Measurements from ENCODE around the gene RAD51B.

Gene RAD51B

GRCh38 chr14:67971627-67972625 is 152.3 kb downstream of the RAD51B start:
- Histone ChIP-seq H3K4me1 (ENCODE audit: control insufficient read depth in 5 of 5, insufficient read depth in 5 of 5, low read length in 5 of 5) (no peaks in the 10 kb centered on the region), H3K27me3 (ENCODE audit: control insufficient read depth in 5 of 5, insufficient read depth in 4 of 5, low read length in 5 of 5) (no peaks in the 10 kb centered on the region), H3K9me3 (ENCODE audit: control insufficient read depth in 5 of 5, low read length in 5 of 5) (no peaks in the 10 kb centered on the region), H3K9ac (ENCODE audit: low read length in 5 of 5) (no peak overlapping the region), H3K4me3 (ENCODE audit: low read depth in 1 of 5, low read length in 5 of 5) (no peak overlapping the region), H3K27ac (ENCODE audit: low read depth, low read length) (no peak overlapping the region), H3K36me3 (ENCODE audit: control insufficient read depth in 5 of 5, insufficient read depth in 5 of 5, low read length in 5 of 5) (no peaks in the 10 kb centered on the region)

GRCh38 chr14:67973436-67973835 is 153.9 kb downstream of the RAD51B start:
- no peaks in the 10 kb centered on the region for H3K27me3 ChIP-seq (ENCODE audit: control insufficient read depth in 5 of 5, insufficient read depth in 4 of 5, low read length in 5 of 5)
- no peak overlapping the region for H3K9ac ChIP-seq (ENCODE audit: low read length in 5 of 5)
- peaks cover 0 to 8% (median 0%) of the 10 kb centered on the region in 5 donors for H3K4me1 ChIP-seq (ENCODE audit: control insufficient read depth in 5 of 5, insufficient read depth in 5 of 5, low read length in 5 of 5)
- no peaks in the 10 kb centered on the region for H3K9me3 ChIP-seq (ENCODE audit: control insufficient read depth in 5 of 5, low read length in 5 of 5)
- no peaks in the 10 kb centered on the region for H3K36me3 ChIP-seq (ENCODE audit: control insufficient read depth in 5 of 5, insufficient read depth in 5 of 5, low read length in 5 of 5)
- H3K4me3 ChIP-seq (ENCODE audit: low read depth in 1 of 5, low read length in 5 of 5) = no peak overlapping the region
- H3K27ac ChIP-seq (ENCODE audit: low read depth, low read length) = no peak overlapping the region

GRCh38 chr14:67975470-67975869 is 155.9 kb downstream of the RAD51B start:
- H3K4me1 ChIP-seq (ENCODE audit: control insufficient read depth in 5 of 5, insufficient read depth in 5 of 5, low read length in 5 of 5) = peaks cover 0 to 8% (median 0%) of the 10 kb centered on the region in 5 donors
- H3K4me3 ChIP-seq (ENCODE audit: low read depth in 1 of 5, low read length in 5 of 5) = no peak overlapping the region
- H3K27me3 ChIP-seq (ENCODE audit: control insufficient read depth in 5 of 5, insufficient read depth in 4 of 5, low read length in 5 of 5) = no peaks in the 10 kb centered on the region
- H3K9me3 ChIP-seq (ENCODE audit: control insufficient read depth in 5 of 5, low read length in 5 of 5) = no peaks in the 10 kb centered on the region
- H3K9ac ChIP-seq (ENCODE audit: low read length in 5 of 5) = no peak overlapping the region
- no peaks in the 10 kb centered on the region for H3K36me3 ChIP-seq (ENCODE audit: control insufficient read depth in 5 of 5, insufficient read depth in 5 of 5, low read length in 5 of 5)
- no peak overlapping the region for H3K27ac ChIP-seq (ENCODE audit: low read depth, low read length)

- Histone ChIP-seq H3K27me3 (ENCODE audit: control insufficient read depth in 5 of 5, insufficient read depth in 4 of 5, low read length in 5 of 5) (no peaks in the 10 kb centered on the region), H3K4me1 (ENCODE audit: control insufficient read depth in 5 of 5, insufficient read depth in 5 of 5, low read length in 5 of 5) (peaks cover 0 to 8% (median 0%) of the 10 kb centered on the region in 5 donors), H3K9ac (ENCODE audit: low read length in 5 of 5) (no peak overlapping the region), H3K36me3 (ENCODE audit: control insufficient read depth in 5 of 5, insufficient read depth in 5 of 5, low read length in 5 of 5) (no peaks in the 10 kb centered on the region), H3K27ac (ENCODE audit: low read depth, low read length) (no peak overlapping the region), H3K4me3 (ENCODE audit: low read depth in 1 of 5, low read length in 5 of 5) (no peak overlapping the region), H3K9me3 (ENCODE audit: control insufficient read depth in 5 of 5, low read length in 5 of 5) (no peaks in the 10 kb centered on the region)
These were observed 158.0 kb downstream of the RAD51B start for GRCh38 chr14:67977434-67978034.

GRCh38 chr14:67978749-67979148 is 159.2 kb downstream of the RAD51B start:
- H3K4me1 ChIP-seq (ENCODE audit: control insufficient read depth in 5 of 5, insufficient read depth in 5 of 5, low read length in 5 of 5) = peaks cover 0 to 8% (median 0%) of the 10 kb centered on the region in 5 donors
- H3K9ac ChIP-seq (ENCODE audit: low read length in 5 of 5) = no peak overlapping the region
- H3K27me3 ChIP-seq (ENCODE audit: control insufficient read depth in 5 of 5, insufficient read depth in 4 of 5, low read length in 5 of 5) = no peaks in the 10 kb centered on the region
- no peak overlapping the region for H3K4me3 ChIP-seq (ENCODE audit: low read depth in 1 of 5, low read length in 5 of 5)
- H3K27ac ChIP-seq (ENCODE audit: low read depth, low read length) = no peak overlapping the region
- H3K36me3 ChIP-seq (ENCODE audit: control insufficient read depth in 5 of 5, insufficient read depth in 5 of 5, low read length in 5 of 5) = no peaks in the 10 kb centered on the region
- no peaks in the 10 kb centered on the region for H3K9me3 ChIP-seq (ENCODE audit: control insufficient read depth in 5 of 5, low read length in 5 of 5)

- Histone ChIP-seq H3K9me3 (ENCODE audit: control insufficient read depth in 5 of 5, low read length in 5 of 5) (no peaks in the 10 kb centered on the region), H3K4me1 (ENCODE audit: control insufficient read depth in 5 of 5, insufficient read depth in 5 of 5, low read length in 5 of 5) (peaks cover 1 to 13% (median 3%) of the 10 kb centered on the region in 5 donors), H3K9ac (ENCODE audit: low read length in 5 of 5) (no peak overlapping the region), H3K27ac (ENCODE audit: low read depth, low read length) (no peak overlapping the region), H3K36me3 (ENCODE audit: control insufficient read depth in 5 of 5, insufficient read depth in 5 of 5, low read length in 5 of 5) (no peaks in the 10 kb centered on the region), H3K27me3 (ENCODE audit: control insufficient read depth in 5 of 5, insufficient read depth in 4 of 5, low read length in 5 of 5) (no peaks in the 10 kb centered on the region), H3K4me3 (ENCODE audit: low read depth in 1 of 5, low read length in 5 of 5) (no peak overlapping the region)
These were observed 163.4 kb downstream of the RAD51B start for GRCh38 chr14:67982711-67983608.

GRCh38 chr14:67984274-67984673 is 164.7 kb downstream of the RAD51B start:
- H3K4me1 ChIP-seq (ENCODE audit: control insufficient read depth in 5 of 5, insufficient read depth in 5 of 5, low read length in 5 of 5) = peaks cover 0 to 13% (median 3%) of the 10 kb centered on the region in 5 donors
- no peaks in the 10 kb centered on the region for H3K9me3 ChIP-seq (ENCODE audit: control insufficient read depth in 5 of 5, low read length in 5 of 5)
- H3K27ac ChIP-seq (ENCODE audit: low read depth, low read length) = no peak overlapping the region
- no peaks in the 10 kb centered on the region for H3K36me3 ChIP-seq (ENCODE audit: control insufficient read depth in 5 of 5, insufficient read depth in 5 of 5, low read length in 5 of 5)
- H3K9ac ChIP-seq (ENCODE audit: low read length in 5 of 5) = no peak overlapping the region
- no peak overlapping the region for H3K4me3 ChIP-seq (ENCODE audit: low read depth in 1 of 5, low read length in 5 of 5)
- H3K27me3 ChIP-seq (ENCODE audit: control insufficient read depth in 5 of 5, insufficient read depth in 4 of 5, low read length in 5 of 5) = no peaks in the 10 kb centered on the region

GRCh38 chr14:67986131-67986841 is 166.7 kb downstream of the RAD51B start:
- no peaks in the 10 kb centered on the region for H3K9me3 ChIP-seq (ENCODE audit: control insufficient read depth in 5 of 5, low read length in 5 of 5)
- no peaks in the 10 kb centered on the region for H3K36me3 ChIP-seq (ENCODE audit: control insufficient read depth in 5 of 5, insufficient read depth in 5 of 5, low read length in 5 of 5)
- peaks cover 0 to 13% (median 3%) of the 10 kb centered on the region in 5 donors for H3K4me1 ChIP-seq (ENCODE audit: control insufficient read depth in 5 of 5, insufficient read depth in 5 of 5, low read length in 5 of 5)
- H3K4me3 ChIP-seq (ENCODE audit: low read depth in 1 of 5, low read length in 5 of 5) = no peak overlapping the region
- H3K9ac ChIP-seq (ENCODE audit: low read length in 5 of 5) = no peak overlapping the region
- H3K27ac ChIP-seq (ENCODE audit: low read depth, low read length) = peak overlapping the region; percentile 39
- H3K27me3 ChIP-seq (ENCODE audit: control insufficient read depth in 5 of 5, insufficient read depth in 4 of 5, low read length in 5 of 5) = no peaks in the 10 kb centered on the region

GRCh38 chr14:67987606-67988005 is 168.0 kb downstream of the RAD51B start:
- no peaks in the 10 kb centered on the region for H3K9me3 ChIP-seq (ENCODE audit: control insufficient read depth in 5 of 5, low read length in 5 of 5)
- no peak overlapping the region for H3K4me3 ChIP-seq (ENCODE audit: low read depth in 1 of 5, low read length in 5 of 5)
- peaks cover 0 to 13% (median 3%) of the 10 kb centered on the region in 5 donors for H3K4me1 ChIP-seq (ENCODE audit: control insufficient read depth in 5 of 5, insufficient read depth in 5 of 5, low read length in 5 of 5)
- no peaks in the 10 kb centered on the region for H3K27me3 ChIP-seq (ENCODE audit: control insufficient read depth in 5 of 5, insufficient read depth in 4 of 5, low read length in 5 of 5)
- H3K36me3 ChIP-seq (ENCODE audit: control insufficient read depth in 5 of 5, insufficient read depth in 5 of 5, low read length in 5 of 5) = no peaks in the 10 kb centered on the region
- H3K9ac ChIP-seq (ENCODE audit: low read length in 5 of 5) = no peak overlapping the region
- no peak overlapping the region for H3K27ac ChIP-seq (ENCODE audit: low read depth, low read length)
